Measurements from ENCODE around the gene RUBCN. TPM values are rescaled to one million over a fixed set of nuclear protein-coding genes. Genes with fewer than 3 reads are reported as not detected.
"Not testable (repeated sequence)": the region's sequence is repeated elsewhere in the genome, so short reads cannot be mapped to it uniquely, and the experiment has no call there.

RUBCN gene
- total RNA-seq, 4 donors from 2014 or later: 47.8 to 99.6 (median 60.1) TPM

DNA sequence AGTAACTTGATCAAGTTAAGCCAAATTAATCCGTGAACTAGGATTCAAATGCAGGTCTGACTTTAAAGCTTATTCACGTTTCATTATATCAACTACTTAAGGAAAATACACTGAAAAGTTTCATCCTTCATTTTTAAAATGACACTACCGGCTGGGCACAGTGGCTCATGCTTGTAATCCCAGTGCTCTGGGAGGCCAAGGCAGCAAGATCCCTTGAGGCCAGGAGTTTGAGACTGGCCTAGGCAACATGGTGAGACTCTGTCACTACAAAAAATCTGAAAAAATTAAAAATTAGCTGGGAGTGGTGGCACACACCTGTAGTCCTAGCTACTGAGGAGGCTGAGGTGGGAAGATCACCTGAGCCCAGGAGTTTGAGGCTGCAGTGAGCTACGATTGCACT lies 3.7 kb downstream of the RUBCN start:
- no peaks in the 10 kb centered on the region for H3K9me3 ChIP-seq
- no peak overlapping the region for H3K27ac ChIP-seq
- 96 to 100% methylated on average over 2 to 3 of the region's 4 CpGs for WGBS, 2 donors (ENCODE audit: low coverage in 1 of 2)
- peaks cover 2 to 32% (median 11%) of the 10 kb centered on the region in 3 donors for H3K4me1 ChIP-seq
- no peaks in the 10 kb centered on the region for H3K36me3 ChIP-seq
- H3K4me3 ChIP-seq: no peak overlapping the region
- TF ChIP-seq EP300 (IDR thresholded peaks at IDR 0.05) (no peak), POLR2AphosphoS5 (IDR thresholded peaks at IDR 0.05) (no peak), POLR2A (IDR thresholded peaks at IDR 0.05) (no peak)
- TF ChIP-seq, protein P1, sequence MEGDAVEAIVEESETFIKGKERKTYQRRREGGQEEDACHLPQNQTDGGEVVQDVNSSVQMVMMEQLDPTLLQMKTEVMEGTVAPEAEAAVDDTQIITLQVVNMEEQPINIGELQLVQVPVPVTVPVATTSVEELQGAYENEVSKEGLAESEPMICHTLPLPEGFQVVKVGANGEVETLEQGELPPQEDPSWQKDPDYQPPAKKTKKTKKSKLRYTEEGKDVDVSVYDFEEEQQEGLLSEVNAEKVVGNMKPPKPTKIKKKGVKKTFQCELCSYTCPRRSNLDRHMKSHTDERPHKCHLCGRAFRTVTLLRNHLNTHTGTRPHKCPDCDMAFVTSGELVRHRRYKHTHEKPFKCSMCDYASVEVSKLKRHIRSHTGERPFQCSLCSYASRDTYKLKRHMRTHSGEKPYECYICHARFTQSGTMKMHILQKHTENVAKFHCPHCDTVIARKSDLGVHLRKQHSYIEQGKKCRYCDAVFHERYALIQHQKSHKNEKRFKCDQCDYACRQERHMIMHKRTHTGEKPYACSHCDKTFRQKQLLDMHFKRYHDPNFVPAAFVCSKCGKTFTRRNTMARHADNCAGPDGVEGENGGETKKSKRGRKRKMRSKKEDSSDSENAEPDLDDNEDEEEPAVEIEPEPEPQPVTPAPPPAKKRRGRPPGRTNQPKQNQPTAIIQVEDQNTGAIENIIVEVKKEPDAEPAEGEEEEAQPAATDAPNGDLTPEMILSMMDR (IDR thresholded peaks at IDR 0.05): no peak
- no peaks in the 10 kb centered on the region for H3K27me3 ChIP-seq
- no peak for ATAC-seq

DNA sequence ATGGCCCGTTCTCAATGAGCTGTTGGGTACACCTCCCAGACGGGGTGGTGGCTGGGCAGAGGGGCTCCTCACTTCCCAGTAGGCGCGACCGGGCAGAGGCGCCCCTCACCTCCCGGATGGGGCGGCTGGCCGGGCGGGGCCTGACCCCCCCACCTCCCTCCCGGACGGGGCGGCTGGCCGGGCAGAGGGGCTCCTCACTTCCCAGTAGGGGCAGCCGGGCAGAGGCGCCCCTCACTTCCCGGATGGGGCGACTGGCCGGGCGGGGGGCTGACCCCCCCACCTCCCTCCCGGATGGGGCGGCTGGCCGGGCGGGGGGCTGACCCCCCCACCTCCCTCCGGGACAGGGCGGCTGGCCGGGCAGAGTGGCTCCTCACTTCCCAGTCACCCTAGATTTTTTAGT lies 5.2 kb downstream of the RUBCN start:
- ATAC-seq, H3K9me3 ChIP-seq, H3K27ac ChIP-seq, H3K27me3 ChIP-seq, H3K4me3 ChIP-seq, H3K36me3 ChIP-seq: not testable (repeated sequence)
- WGBS, 2 donors (ENCODE audit: low coverage in 1 of 2): no CpG with 5 or more reads among the region's 27 CpGs
- peaks cover 2 to 22% (median 5%) of the 10 kb centered on the region in 3 donors for H3K4me1 ChIP-seq

DNA sequence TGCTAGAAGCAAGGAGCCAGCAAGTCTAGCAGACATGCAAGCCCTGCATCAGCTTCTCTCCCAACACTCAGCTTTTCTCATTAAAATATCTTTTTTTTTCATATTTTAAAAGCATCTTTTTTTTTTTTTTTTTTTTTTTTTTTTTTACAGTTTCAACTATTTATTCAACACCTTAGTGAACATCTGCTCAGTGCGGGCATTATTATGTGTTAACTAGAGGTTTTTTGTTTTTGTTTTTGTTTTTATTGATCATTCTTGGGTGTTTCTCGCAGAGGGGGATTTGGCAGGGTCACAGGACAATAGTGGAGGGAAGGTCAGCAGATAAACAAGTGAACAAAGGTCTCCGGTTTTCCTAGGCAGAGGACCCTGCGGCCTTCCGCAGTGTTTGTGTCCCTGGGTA lies 5.9 kb downstream of the RUBCN start:
- H3K9me3 ChIP-seq, H3K27ac ChIP-seq, ATAC-seq, H3K4me3 ChIP-seq, H3K27me3 ChIP-seq, H3K36me3 ChIP-seq: not testable (repeated sequence)
- 86% methylated on average over 1 of the region's 5 CpGs; no CpG with 5 or more reads in 1 of the 2 donors for WGBS, 2 donors (ENCODE audit: low coverage in 1 of 2)
- peaks cover 2 to 18% (median 4%) of the 10 kb centered on the region in 3 donors for H3K4me1 ChIP-seq

DNA sequence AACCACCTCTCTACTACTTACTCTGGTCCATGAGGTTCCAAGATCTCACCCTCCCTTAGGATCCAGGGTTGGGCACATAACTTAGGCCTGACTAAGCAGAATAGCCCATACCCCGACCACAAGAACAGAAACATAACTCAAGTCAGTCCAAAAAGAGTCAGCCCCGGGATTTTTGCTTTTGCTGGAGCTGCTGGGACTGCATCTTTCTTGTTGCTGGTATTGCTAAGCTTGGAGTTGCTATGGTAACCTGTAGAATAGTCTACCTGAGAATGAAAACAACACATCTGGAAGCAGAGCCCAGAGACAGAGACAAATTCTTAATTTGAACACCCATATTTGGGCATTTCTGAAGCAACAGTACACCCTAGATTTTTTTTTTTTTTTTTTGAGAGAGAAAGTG lies 6.5 kb downstream of the RUBCN start:
- no peaks in the 10 kb centered on the region for H3K9me3 ChIP-seq
- H3K4me1 ChIP-seq: peaks cover 0 to 12% (median 0%) of the 10 kb centered on the region in 3 donors
- 44 to 50% methylated on average over 1 to 2 of the region's 2 CpGs for WGBS, 2 donors (ENCODE audit: low coverage in 1 of 2)
- no peaks in the 10 kb centered on the region for H3K27me3 ChIP-seq
- H3K27ac ChIP-seq: no peak overlapping the region
- H3K4me3 ChIP-seq: no peak overlapping the region
- ATAC-seq: no peak
- H3K36me3 ChIP-seq: no peaks in the 10 kb centered on the region
- TF ChIP-seq POLR2A (IDR thresholded peaks at IDR 0.05) (no peak), EP300 (IDR thresholded peaks at IDR 0.05) (no peak), POLR2AphosphoS5 (IDR thresholded peaks at IDR 0.05) (no peak)
- TF ChIP-seq, protein P1 (IDR thresholded peaks at IDR 0.05): no peak

DNA sequence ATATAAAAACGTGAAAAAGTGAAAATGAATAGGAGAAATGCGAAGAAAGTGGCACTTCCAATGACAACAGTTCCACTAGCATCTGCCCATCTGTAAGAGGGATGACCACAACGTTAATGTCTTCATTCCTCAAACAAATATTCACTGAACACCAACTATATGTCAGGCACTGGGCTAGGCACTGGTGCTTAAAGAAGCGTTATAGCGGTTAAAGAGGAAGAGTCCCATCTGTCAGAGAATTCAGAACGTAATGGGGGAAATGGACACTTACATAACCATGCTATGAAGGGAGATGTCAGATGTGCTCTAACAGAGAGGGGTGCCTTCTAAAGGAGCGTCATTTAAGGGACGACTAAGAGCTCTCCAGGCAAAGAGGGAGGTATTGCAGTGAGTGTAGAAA lies 8.2 kb downstream of the RUBCN start:
- no peaks in the 10 kb centered on the region for H3K36me3 ChIP-seq
- H3K4me3 ChIP-seq: no peak overlapping the region
- no peak overlapping the region for H3K27ac ChIP-seq
- TF ChIP-seq, protein P1 (IDR thresholded peaks at IDR 0.05): no peak
- TF ChIP-seq EP300 (IDR thresholded peaks at IDR 0.05): no peak
- no peak for TF ChIP-seq POLR2AphosphoS5 (IDR thresholded peaks at IDR 0.05)
- no peak for TF ChIP-seq POLR2A (IDR thresholded peaks at IDR 0.05)
- 78 to 80% methylated on average over 7 to 8 of the region's 8 CpGs for WGBS, 2 donors (ENCODE audit: low coverage in 1 of 2)
- peaks cover 0 to 5% (median 0%) of the 10 kb centered on the region in 3 donors for H3K4me1 ChIP-seq
- no peaks in the 10 kb centered on the region for H3K9me3 ChIP-seq
- ATAC-seq: no peak
- H3K27me3 ChIP-seq: no peaks in the 10 kb centered on the region

DNA sequence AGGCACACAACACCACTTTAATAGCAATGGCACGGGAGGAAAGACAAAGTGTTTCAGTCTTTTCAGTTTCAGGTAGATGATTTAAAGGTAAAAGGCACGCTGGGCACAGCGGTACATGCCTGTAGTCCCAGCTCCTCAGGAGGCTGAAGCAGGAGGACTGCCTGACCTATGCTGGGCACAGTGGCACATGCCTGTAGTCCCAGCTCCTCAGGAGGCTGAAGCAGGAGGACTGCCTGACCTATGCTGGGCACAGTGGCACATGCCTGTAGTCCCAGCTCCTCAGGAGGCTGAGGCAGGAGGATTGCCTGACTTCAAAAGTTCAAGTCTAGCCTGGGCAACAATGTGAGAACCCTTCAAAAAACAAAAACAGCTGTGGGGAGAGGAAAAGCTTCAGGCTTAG lies 8.8 kb downstream of the RUBCN start:
- not testable (repeated sequence) for H3K27ac ChIP-seq, H3K9me3 ChIP-seq, ATAC-seq, H3K4me1 ChIP-seq, H3K27me3 ChIP-seq, H3K4me3 ChIP-seq, H3K36me3 ChIP-seq
- 89 to 93% methylated on average over 3 of the region's 3 CpGs for WGBS, 2 donors (ENCODE audit: low coverage in 1 of 2)

DNA sequence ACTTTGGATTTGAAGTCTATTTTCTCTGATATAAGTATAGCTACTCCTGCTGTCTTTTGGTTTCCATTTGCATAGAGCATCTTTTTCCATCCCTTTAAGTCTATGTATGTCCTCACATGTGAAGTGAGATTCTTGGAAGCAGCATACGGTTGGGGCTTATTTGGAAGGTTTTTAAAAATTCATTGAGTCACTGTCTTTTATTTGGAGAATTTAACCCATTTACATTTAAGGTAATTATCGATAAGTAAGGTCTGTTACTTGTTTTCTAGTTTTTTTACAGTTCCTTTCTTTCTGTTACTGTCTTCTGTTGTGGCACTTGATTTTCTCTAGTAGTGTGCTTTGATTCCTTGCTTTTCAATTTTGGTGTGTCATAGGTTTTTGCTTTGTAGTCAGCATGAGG lies 14.0 kb downstream of the RUBCN start:
- Histone ChIP-seq H3K4me1 (no peaks in the 10 kb centered on the region), H3K9me3 (peaks cover 0 to 8% (median 0%) of the 10 kb centered on the region in 3 donors), H3K36me3 (peaks cover 0 to 2% of the 10 kb centered on the region in 2 donors), H3K27ac (no peak overlapping the region), H3K27me3 (no peaks in the 10 kb centered on the region), H3K4me3 (no peak overlapping the region)
- no peak for TF ChIP-seq POLR2A (IDR thresholded peaks at IDR 0.05)
- TF ChIP-seq, protein P1 (IDR thresholded peaks at IDR 0.05): no peak
- TF ChIP-seq EP300 (IDR thresholded peaks at IDR 0.05): no peak
- no peak for TF ChIP-seq POLR2AphosphoS5 (IDR thresholded peaks at IDR 0.05)
- no peak for ATAC-seq
- 93 to 100% methylated on average over 1 to 2 of the region's 2 CpGs for WGBS, 2 donors (ENCODE audit: low coverage in 1 of 2)

Data from gastroesophageal sphincter (tissue), 4 donors.